HG02884 (cell line): Measurements from ENCODE around the gene ULK3.

Source experiments
- ATAC-seq: cut with Tn5 transposase; IDR thresholded peaks from one replicate; pipeline ENCODE4 v1.9.1; 2021; ENCODE audit warnings: mild to moderate bottlenecking, moderate library complexity; ENCODE audit not compliant: unreplicated experiment

The ULK3 gene

GRCh38 chr15:74868059-74868458 is 25.1 kb upstream of the ULK3 start:
- ATAC-seq: no peak

DNA sequence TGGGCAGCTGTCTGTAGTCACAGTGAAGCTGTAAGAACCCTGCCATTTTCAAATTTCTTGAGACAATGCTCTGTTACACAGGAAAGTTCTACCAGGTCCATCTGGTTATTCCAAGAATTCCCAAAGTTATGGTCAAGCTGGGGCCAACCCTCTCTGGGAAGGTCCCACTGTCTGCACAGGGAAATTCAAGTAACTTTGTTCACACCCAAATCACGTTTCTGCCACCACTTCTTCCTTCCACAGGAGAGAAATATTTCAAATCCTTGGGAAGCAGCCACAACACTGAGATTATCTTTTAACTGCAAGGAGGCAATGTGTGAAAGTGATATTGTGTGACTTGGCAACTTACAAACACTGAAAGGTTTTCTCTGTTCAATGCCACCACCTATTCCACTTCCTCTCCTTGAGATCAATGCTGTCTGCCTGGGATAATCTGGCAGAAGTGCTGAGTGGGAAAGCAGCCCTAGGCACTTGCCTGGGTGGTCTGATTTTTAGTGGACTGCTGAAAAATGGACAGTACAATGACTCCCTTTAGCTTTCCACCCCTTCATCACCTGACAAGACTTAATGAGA is 24.6 kb upstream of the ULK3 start:
- ATAC-seq: no peak

DNA sequence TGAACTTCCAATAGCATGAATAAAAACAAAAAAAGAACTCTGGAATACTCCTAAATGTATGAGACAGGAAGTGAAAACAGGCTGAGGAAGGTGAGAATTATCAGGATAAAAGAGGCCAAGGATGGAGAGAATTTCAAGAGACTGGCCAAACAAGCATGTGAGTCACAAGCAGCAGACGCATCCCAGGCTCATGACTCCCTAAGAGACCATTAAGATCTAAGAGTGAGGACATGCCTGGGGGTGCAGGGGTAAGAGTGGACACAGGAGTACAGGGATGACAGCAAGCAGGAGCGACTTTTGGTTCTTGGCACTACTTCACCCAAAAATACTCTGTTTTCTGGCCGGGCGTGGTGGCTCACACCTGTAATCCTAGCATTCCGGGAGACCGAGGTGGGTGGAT is 23.1 kb upstream of the ULK3 start:
- ATAC-seq: no peak

GRCh38 chr15:74865316-74865715 is 22.4 kb upstream of the ULK3 start:
- ATAC-seq: no peak

DNA sequence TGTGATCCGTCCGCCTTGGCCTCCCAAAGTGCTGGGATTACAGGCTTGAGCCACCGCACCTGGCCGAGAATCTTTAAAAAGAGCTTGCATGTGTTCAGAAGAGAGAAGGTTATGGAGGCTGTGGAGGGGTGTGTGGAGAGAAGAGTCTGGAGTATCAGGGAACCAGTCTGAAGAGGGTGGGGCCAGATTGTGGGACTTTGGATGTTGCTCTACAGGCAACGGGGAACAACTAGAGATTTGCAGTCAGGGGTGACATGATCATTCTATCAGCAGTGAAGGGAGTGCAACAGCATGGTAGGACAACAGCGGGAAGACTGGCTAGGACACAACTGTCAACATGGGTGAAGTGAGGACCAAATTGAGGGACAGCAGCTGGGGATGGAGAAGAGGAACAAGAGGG is 21.3 kb upstream of the ULK3 start:
- ATAC-seq: no peak

GRCh38 chr15:74863239-74864056 is 20.5 kb upstream of the ULK3 start:
- ATAC-seq: no peak

GRCh38 chr15:74858369-74858740 is 15.4 kb upstream of the ULK3 start:
- ATAC-seq: no peak

DNA sequence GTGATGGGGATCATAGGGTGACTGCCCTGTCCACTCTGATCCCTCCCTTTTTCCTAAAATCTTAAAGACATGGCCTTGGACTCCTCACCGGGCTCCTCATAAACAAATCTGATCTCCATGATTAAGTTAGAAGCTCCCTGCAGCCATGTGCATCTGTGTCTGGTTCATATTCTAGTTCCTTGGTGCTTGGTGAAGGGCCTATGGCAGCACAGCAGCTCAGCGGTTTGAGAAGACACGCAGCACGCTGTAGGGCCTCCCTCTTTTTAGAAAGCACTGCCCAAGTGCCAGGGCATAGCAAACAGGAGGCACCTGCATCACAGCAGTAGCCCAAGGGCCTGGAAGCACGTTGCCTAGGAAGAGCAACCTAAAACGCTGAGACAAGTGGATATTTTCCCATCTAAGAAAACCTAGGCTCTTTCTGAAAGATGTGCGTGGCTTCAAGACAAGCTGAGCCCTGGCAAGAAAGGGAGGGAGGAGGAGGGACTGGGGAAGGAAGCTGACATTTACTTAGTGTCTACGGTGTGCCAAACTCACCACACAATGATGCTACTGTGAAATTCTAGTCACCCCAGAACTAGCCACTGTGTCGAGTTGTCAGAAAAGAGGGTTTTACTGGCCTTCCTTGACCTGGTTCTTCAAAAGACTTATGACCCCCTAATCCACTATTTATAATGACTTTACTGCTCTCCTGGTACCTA is 14.9 kb upstream of the ULK3 start:
- ATAC-seq: no peak

DNA sequence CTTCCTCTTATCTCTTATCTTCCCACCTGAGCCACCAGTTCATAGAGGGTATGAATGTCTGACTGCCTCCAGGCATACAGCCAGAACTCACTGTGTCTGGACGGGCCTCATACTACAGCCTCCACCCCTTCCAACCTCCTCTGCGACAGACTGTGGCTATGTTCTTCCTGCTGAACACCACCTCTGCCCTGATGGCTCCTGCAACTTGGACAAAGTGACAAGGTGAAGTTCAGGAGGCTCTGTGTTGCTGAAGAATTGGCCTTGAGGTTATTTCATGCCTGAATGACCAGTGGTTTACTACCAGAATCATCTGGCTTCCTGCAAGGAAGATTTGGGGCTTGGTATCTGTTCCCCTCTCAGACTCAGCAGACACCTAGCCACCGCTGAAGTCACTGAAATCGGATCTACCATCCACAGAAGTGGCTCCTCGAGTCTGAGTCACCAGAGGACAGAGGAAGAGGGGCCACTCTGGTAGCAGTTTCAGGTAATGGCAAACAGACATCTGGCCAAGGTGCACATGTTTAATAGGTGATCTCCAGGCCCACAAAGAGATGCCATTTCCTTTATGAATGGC is 14.2 kb upstream of the ULK3 start:
- ATAC-seq: no peak

DNA sequence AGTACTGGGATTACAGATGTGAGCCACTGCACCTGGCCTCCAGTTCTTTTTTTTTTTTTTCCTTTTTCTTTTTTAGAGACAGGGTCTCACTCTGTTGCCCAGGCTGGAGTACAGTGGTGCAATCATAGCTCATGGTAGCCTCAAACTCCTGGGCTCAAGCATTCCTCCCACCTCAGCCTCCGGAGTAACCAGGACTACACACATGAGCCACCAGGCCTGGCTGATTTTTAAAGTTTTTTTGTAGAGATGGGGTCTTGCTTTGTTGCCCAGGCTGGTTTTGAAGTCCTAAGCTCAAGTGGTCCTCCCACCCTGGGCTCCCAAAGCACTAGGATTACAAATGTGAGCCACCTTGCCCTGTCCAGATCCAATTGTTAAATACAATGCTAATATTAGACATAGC is 13.6 kb upstream of the ULK3 start:
- ATAC-seq: no peak

DNA sequence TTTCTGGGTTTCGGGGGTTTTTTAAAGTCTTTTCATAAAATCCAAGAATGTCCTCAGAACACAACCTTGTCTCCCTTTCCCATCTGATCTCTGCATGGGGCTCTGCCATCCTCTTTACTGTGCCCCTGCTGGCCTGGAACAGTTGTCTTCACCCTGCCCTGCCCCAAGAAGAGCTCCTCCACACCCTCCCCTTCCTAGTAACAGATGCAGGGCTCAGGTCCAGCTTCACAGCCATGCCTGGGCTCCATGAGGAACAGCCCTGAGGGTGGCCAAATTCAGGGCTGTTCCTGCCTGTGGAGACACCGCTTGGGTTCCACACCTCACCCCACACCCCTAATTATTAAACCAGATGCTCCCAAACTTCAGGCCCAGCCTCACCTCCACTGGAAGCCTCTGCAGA is 12.9 kb upstream of the ULK3 start:
- ATAC-seq: no peak

DNA sequence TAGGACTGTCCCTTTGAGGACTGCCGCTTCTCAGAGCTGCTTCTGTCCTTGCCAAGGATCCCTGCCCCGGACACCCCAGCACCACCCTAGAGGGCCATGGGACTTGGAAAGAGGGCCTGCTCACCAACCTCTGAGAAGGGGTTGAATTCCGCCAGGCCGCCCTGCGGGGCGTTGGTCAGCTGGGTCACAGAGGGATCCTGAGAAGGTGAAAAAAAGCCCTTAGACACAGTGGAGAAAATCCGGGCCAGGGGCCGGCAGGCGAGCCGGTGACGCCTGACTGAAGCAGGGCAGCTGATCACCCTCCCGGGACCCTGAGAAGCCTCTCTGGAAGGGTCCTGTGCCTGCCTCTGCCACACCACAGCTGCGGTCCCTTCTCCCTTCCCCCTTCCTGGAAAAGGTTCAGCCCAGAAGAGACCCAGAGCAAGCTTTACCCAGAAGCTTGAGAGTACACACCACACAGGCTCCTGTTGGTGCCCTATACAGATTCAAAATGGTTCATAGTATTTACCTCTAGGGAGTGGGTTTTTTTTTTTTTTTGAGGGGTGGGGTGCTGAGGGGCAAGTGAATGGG is 11.6 kb upstream of the ULK3 start:
- ATAC-seq: no peak

GRCh38 chr15:74851960-74852359 is 9.0 kb upstream of the ULK3 start:
- ATAC-seq: no peak

- no peak for ATAC-seq
Observed at GRCh38 chr15:74850393-74850792, 7.4 kb upstream of the ULK3 start.

- no peak for ATAC-seq
Observed at GRCh38 chr15:74847432-74847831, 4.5 kb upstream of the ULK3 start.

- ATAC-seq: no peak
Observed at GRCh38 chr15:74845581-74845980, 2.6 kb upstream of the ULK3 start.

DNA sequence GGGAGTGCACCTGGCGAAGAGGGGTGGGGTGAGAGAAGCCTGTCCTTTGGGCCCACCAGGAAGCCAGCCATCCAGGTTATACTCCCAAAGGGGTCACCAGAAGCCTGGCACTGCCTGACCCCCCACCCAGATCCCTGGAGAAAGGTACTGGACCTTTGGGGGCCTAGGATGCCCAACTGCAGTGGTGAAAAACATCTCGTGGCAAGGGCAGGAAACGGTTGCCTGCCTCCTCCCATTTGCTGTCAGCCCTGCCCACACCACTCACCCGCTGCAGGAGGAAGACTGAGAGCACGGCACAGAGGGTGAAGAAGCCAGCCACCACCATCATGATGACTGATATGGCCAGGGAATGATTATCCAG is 2.2 kb upstream of the ULK3 start:
- ATAC-seq: no peak

DNA sequence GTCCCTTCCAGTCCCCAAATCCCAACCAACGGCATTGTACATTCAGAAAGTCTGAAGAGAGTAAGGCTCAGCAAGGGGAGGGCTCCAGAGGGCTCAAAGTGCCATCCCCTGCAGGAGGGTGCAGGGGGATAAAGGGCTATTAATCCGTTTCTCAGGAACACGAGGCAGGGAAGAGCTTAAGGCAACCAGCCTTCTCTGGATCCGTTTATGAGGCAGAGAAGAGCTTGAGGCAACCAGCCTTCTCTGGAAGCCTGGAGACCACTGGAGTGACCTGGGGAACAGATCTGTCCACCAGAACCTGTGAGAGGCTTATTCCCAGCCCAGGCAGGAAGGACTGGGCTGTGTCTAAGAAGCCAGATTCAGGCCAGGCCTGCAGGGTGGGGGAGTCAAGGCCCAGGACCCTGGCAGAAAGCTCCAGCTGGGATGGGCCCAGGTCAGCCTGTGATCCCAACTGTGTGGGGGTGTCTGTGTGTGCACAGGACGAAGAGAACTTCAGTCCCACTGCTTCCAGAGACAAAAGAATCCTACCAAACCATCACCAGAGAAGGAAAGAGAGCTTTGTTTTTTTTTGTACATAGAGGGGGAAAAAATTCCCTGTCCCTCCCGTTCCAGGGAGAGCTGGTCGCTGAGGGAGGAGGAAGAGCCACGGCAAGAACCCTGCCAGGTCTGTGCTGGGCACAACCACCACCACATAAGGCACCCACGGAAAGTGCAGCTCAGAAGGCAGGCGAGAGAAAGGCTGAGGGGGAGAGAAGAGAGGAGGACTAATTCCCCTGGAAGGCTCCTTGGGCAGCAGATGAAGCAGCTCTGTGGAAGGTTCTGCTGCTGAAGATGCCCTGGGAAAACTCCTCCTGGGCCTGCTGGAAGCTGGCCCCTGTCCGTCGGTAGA is 1.6 kb upstream of the ULK3 start:
- ATAC-seq: no peak

- no peak for ATAC-seq
Observed at GRCh38 chr15:74843891-74844299, 939 bp upstream of the ULK3 start.

DNA sequence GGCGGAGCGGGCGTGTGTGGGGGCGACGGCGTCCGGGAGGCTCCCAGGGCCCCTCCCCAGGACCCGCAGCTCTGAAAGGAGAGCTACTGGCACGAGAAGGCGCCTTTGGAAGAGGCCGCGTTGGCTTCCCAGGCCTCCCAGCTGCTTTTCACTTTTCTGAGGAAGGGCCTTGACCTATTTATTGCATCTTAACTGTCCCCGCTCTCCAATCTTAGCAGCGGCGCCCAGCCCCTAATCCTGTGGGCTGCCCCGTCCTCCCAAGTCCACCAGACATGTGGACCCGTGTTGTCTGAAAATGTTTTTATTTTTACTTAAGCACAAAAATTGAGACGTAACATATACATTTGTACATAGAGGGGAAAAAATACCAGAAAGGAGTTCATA is 481 bp upstream of the ULK3 start:
- ATAC-seq: no peak

DNA sequence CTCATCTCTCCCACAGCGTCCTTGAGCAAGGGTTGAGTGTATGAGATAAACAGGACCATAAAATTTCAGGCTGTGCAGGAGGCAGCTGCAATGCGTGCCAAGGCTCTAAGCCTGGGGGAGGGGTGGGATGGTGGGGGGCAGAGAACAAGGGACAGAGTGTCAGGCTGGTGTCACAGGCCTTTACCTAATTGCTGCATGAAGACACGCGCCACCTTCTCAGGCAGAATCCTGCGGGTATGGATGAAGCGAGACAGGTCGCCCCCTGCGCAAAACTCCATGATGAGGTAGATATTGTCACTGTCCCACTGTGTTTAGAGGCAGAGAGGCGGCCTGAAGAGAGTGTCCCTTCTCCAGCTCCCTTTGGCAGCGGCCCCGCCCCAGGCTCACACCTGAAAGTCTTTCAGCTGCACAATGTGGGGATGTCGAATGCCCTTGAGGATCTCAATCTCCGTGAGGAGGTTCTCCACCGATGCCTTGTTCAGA is 1.0 kb downstream of the ULK3 start:
- ATAC-seq: no peak
